HG02759 (cell line): ENCODE data around the gene SMARCA1.

Experiments
- ATAC-seq: cut with Tn5 transposase; IDR thresholded peaks from one replicate; pipeline ENCODE4 v1.9.1; 2021; ENCODE audit warnings: mild to moderate bottlenecking, moderate library complexity; ENCODE audit not compliant: unreplicated experiment

The SMARCA1 gene

GRCh38 chrX:129531132-129531531 lies 7.8 kb upstream of the SMARCA1 start:
- no peak for ATAC-seq

DNA sequence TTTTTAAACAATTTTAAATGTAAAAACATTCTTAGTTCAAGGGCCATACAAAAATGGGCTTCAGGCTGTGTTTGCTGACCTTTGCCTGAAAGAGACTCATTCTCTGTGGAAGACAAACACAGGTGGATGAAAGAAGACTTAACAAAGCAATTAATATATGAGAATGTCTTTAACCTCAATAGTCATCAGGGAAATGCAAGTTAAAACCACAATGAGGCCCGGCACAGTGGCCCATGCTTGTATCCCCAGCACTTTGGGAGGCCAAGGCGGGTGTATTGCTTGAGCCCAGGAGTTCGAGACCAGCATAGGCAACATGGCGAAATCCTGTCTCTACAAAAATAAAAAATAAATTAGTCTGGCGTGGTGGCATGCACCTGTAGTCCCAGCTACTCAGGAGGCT lies 7.1 kb upstream of the SMARCA1 start:
- ATAC-seq, result no peak

- ATAC-seq, result no peak
These were observed 6.5 kb upstream of the SMARCA1 start for GRCh38 chrX:129529685-129530281.

DNA sequence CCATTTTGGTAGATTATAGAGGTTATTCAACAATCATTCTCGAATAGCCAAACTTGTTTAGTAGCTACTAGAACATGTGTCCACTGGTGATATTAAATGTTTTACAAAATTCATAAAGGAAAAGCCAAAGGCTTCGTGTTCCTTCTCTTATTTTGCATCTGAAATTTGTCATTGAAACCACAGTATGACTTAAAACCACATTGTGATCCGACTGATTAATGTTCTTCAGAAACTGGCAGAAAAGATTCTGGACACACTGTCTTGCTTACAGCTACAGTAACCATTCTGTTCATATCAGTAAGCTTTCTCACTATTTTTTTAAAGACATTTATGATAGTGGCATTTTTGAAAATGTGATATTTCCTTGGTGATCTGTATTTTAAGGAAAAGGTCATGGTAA lies 2.6 kb upstream of the SMARCA1 start:
- no peak for ATAC-seq

DNA sequence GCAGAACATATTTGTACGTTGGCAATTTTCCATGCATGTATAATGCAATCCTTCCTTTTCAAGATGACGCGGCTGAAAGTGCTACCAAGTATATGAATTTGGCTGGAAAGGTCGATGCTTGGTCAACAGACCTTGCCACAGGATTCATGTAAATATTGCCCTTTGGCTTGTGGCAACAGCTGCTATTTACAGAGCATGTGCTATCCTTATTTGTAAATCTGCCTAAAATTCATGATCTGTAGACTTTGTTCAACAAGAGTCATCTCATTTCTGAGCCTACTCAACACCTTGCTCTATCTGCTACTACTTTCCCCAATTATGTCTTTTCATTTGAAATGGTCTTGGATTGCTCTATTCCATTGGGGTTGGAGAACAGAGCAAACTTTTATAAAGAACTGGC lies 1.9 kb upstream of the SMARCA1 start:
- no peak for ATAC-seq

GRCh38 chrX:129524250-129524850 lies 1.1 kb upstream of the SMARCA1 start:
- ATAC-seq, result no peak

DNA sequence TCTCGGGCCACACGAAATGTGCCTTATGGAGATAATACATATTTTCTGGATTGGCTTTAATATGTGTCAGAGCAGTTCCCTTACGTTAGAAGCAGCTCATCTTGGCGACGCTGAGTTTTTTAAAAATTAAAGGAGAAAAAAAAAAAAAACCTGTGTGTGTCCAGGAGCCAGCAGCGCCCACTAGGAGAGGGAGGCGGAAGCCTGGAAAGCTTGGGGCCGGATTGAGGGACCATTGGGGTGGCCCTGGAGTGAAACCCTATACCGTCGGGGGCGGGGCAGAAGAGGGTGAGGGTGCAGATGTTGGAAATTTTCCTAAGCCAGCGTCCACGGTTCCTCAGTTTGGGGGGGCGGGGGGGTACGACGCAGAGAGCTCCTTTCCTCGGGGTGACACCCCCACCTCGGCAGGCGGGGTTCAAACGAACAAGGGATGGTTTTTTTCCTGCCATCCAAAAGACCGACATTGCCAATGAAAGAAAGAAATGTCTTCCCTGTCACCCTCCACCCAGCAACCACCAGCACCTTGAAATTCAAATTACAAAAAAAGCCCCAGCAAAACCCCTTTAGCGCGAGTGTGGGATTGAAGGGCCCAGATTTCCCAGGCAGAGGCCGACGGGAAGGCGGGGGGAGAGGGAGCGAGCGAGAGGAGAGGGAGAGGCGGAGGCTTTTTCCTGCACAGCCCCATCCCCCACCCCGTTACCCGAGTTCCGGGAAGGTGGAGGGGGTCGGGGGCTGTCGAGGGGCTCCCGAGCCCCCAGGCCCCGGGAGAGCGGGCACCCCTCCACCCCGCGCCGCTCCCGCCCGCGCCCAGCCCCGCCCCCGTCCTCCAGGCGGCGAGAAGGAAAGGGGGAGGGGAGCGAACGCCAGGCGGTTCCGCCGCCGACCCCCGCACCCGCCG lies 859 bp downstream of the SMARCA1 start:
- ATAC-seq, result no peak

DNA sequence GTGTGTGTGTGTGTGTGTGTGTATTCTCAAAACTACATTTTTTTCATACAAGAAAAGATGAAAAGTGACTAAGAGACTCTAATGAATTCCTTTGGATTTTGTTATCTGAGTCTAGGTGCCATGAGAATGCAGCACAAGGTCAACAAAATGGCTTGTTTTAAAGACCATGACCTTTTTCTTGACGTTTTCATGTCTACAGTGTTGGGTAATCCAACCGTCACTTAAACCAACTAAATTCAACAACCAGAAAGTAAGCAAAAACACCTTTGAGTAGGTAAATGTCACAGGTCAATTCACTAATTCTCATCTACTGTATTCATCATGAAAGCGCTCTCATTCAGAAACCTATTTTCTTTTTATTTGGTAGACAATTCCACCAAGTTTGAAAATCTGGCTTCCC lies 3.1 kb downstream of the SMARCA1 start:
- no peak for ATAC-seq

- ATAC-seq, result no peak
These were observed 6.9 kb downstream of the SMARCA1 start for GRCh38 chrX:129516402-129516801.

DNA sequence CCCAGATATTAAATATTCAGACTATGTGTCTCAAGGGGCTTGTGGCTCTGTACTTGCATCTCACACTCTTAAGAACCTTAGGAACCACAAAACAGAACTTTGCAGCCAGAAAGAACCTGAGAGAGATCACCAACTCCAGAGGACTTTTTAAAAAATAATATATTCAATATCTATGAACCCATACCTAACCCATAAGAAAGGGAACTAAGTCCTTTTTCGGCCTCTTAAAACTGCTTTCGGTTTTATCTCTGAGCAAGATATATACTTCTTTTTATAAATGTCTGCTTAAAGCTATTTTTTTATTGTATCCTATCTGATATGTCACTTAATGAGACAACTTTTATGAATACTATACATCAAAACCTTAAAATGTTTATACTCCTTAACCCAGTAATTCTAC lies 10.9 kb downstream of the SMARCA1 start:
- no peak for ATAC-seq

DNA sequence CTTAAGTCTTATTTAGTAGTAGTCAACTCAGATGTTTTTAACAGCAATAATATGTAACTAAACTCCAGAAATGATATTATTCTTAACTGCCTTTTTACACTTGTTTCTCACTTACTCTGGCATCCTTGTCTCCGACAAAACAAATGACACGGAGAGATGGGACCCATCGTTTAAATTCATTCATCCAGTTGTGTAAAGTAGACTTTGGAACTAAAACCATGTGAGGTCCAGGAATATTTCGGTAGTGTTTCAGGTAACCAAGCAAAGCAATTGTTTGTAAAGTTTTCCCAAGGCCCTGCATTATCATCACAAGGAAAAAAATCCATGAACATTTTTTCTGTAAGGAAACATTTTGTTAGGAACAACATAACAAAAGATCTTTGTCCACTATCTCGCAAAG lies 11.6 kb downstream of the SMARCA1 start:
- ATAC-seq, result no peak

DNA sequence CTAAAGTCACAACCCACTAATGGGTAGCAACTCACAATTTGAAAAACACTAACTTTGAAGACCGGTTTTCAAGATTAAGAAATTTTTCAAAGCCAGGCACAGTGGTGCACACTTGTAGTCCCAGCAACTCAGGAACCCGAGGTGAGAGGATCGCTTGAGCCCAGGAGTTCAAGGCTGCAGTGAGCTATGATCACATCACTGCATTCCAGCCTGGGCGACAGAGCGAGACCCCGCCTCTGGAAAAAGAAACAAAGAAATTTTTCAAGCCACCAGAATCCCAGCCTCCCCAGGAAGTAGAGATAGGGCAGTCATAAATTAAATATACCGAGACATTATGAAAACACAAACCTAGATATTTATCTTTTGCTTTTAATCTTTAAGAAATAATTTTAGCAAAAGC lies 13.0 kb downstream of the SMARCA1 start:
- no peak for ATAC-seq

DNA sequence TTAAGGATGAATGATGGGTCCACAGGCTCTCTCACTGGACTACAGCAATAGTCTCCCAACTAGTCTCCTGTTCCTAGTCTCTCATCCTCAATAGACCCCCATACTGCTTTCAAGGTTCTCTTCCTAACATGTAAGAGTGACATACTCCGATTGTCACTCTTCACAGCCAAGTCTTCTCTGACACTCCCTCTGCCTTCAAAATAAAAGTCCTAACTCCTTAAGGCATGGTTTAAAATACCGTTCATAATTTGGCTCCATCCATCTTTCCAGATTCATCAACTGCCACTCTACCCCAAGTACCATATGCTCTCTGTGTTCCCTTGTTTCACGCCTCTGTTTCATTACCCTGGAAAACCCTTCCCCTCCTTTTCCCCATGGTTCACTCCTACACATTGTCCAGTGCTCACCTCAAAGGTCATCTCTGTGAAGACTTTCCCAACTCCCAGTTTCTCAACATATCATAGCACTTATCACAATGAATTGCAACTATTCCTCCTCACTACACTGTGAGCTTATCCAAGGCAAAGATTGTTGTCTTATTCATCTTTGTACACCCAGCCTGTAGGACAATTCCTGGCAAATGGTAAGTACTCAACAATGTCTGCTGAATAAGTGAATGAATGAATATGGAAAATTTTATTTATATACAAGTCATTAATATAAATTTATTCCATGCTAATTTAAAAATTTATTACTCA lies 26.0 kb downstream of the SMARCA1 start:
- ATAC-seq, result no peak

- ATAC-seq, result no peak
These were observed 26.7 kb downstream of the SMARCA1 start for GRCh38 chrX:129496625-129497024.

GRCh38 chrX:129495900-129496299 lies 27.4 kb downstream of the SMARCA1 start:
- no peak for ATAC-seq

GRCh38 chrX:129494887-129495286 lies 28.4 kb downstream of the SMARCA1 start:
- no peak for ATAC-seq

- ATAC-seq, result no peak
These were observed 29.6 kb downstream of the SMARCA1 start for GRCh38 chrX:129493643-129494042.

DNA sequence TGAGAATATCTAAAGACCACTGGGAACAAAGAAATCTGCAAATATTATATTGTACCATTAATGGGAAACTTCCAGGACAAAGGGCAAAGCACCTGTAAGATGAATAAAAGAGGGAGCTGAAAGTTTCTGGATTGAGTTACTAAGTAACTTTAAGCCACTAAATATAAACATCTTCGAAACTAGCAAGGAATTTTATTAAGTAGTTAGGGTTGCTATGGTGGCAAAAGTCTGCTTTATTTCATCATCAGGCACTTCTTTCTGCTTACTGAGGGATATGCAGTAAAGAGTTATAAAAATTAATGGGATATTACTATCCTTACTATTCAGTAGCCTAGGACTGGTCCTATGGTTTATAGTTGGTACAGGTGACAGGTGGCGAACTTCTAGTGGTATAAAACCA lies 33.0 kb downstream of the SMARCA1 start:
- ATAC-seq, result no peak

DNA sequence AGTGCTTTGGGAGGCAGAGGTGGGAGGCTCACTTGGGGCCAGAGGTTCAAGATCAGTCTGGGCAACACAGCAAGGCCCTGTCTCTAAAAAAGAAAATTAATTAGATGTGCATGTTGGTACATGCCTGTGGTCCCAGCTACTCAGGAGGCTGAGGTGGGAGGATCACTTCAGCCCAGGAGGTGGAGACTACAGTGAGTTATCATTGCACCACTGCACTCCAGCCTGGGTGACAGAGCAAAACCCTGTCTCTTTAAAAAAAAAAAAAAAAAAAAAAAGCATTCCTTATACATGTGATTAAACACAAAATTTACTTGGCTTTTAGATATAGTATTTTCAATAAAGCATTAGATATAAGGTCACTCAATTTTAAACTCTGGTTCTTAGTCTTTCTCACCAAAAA lies 34.9 kb downstream of the SMARCA1 start:
- no peak for ATAC-seq

- no peak for ATAC-seq
These were observed 42.4 kb downstream of the SMARCA1 start for GRCh38 chrX:129480889-129481288.

DNA sequence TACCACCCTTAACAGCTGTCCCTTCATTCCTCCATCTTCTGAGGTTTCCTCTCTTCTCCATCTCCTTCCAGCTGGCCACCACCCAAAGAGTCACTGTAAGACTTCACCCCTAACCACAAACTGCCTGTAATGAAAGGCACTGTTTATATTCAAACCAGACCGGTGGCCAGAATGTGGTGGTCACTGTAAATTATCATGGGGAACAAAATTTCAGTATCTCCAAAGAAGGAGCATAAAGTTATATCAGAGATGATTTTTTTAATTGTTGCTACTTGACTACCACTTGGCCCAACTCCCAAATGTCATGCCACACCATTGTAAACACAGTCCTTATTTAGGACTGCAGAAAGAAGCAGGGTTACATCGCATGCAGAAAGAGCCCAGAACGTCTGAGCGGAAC lies 44.8 kb downstream of the SMARCA1 start:
- ATAC-seq, result no peak

GRCh38 chrX:129472116-129472515 lies 51.2 kb downstream of the SMARCA1 start:
- ATAC-seq, result no peak
